K562 (cell line): ENCODE results near the gene PYGM. TPM values are rescaled to one million over a fixed set of nuclear protein-coding genes. Genes with fewer than 3 reads are reported as not detected.

ENCODE experiments used
- ELF4 ChIP-seq: fragments of 450-650 bp; formaldehyde crosslinking; IDR thresholded peaks from 2 replicates; pipeline ENCODE4 v1.4.0; 2022; ENCODE audit warnings: missing genetic modification characterization
- GATAD2B ChIP-seq: fragments of 450-650 bp; IDR thresholded peaks from 2 replicates; pipeline ENCODE4 v1.6.1; 2017; ENCODE audit warnings: mild to moderate bottlenecking, borderline replicate concordance
- KAT7 ChIP-seq: sonication (generic); formaldehyde crosslinking; IDR thresholded peaks from 2 replicates; pipeline ENCODE4 v1.8.0; 2022; ENCODE audit warnings: missing genetic modification reagents, mild to moderate bottlenecking, borderline replicate concordance
- MIER1 ChIP-seq: fragments of 450-650 bp; IDR thresholded peaks from 2 replicates; pipeline ENCODE4 v1.6.1; 2016; ENCODE audit warnings: antibody characterized with exemption, mild to moderate bottlenecking, low read depth
- MTA1 ChIP-seq: fragments of 450-650 bp; IDR thresholded peaks from 2 replicates; pipeline ENCODE4 v1.6.1; 2017; ENCODE audit warnings: borderline replicate concordance
- MTA2 ChIP-seq: fragments of 450-650 bp; IDR thresholded peaks from 2 replicates; pipeline ENCODE4 v1.6.1; 2016; ENCODE audit warnings: low read depth
- NEUROD1 ChIP-seq: fragments of 150-350 bp; IDR thresholded peaks from 2 replicates; pipeline ENCODE4 v1.6.1; 2014; ENCODE audit warnings: borderline replicate concordance, low read length, low read depth; ENCODE audit not compliant: partially characterized antibody
- RBM15 ChIP-seq: fragments of 200-400 bp; formaldehyde crosslinking; IDR thresholded peaks from 2 replicates; pipeline ENCODE4 v1.6.1; 2018; ENCODE audit warnings: mild to moderate bottlenecking, low read length, moderate library complexity; ENCODE audit not compliant: insufficient read depth
- RBM17 ChIP-seq: fragments of 200-400 bp; formaldehyde crosslinking; IDR thresholded peaks from 2 replicates; pipeline ENCODE4 v1.6.1; 2017; ENCODE audit warnings: low read depth, mild to moderate bottlenecking, low read length, borderline replicate concordance
- SAFB ChIP-seq: fragments of 200-400 bp; formaldehyde crosslinking; IDR thresholded peaks from 2 replicates; pipeline ENCODE4 v1.6.1; 2017; ENCODE audit warnings: low read depth, low read length, borderline replicate concordance
- SRF ChIP-seq, 2 experiments: fragments of 250-450, 450-650 bp in 1 of 2; sonication (Bioruptor Pico) in 1 of 2; sonication (generic) in 1 of 2; formaldehyde crosslinking; IDR thresholded peaks; 2 replicates each; pipeline versions ENCODE4 v1.5.0 to v1.5.1; 2020 to 2022; ENCODE audit warnings: mild to moderate bottlenecking in 1 of 2, missing genetic modification reagents in 1 of 2
- TCF3 ChIP-seq: sonication (generic); formaldehyde crosslinking; IDR thresholded peaks from 2 replicates; pipeline ENCODE4 v1.4.0; 2020; ENCODE audit warnings: mild to moderate bottlenecking, missing genetic modification reagents
- TCF7 ChIP-seq: sonication (generic); IDR thresholded peaks from 2 replicates; pipeline ENCODE4 v1.6.1; 2016; ENCODE audit warnings: antibody characterized with exemption, borderline replicate concordance
- YY1 ChIP-seq, 3 experiments: IDR thresholded peaks; 2 replicates each; pipeline ENCODE4 v1.6.1; 2011; ENCODE audit warnings: low read length in 2 of 3, mild to moderate bottlenecking in 2 of 3, moderate library complexity in 2 of 3, borderline replicate concordance in 1 of 3, control low read depth in 1 of 3, low read depth in 1 of 3; ENCODE audit not compliant: insufficient read depth in 3 of 3, insufficient replicate concordance in 2 of 3, control insufficient read depth in 1 of 3, insufficient read length in 1 of 3; ENCODE audit errors: extremely low read depth in 1 of 3
- ZBTB7A ChIP-seq: IDR thresholded peaks from 2 replicates; pipeline ENCODE4 v1.6.1; 2011; ENCODE audit warnings: low read depth, mild to moderate bottlenecking, low read length, moderate library complexity, borderline replicate concordance; ENCODE audit not compliant: control insufficient read depth
- ZNF79 ChIP-seq: fragments of 250-450 bp; sonication (Bioruptor Pico); IDR thresholded peaks from 2 replicates; pipeline ENCODE4 v1.4.0; 2020; ENCODE audit warnings: low read depth, mild to moderate bottlenecking, moderate library complexity
- polyA plus RNA-seq, 8 experiments: library from polyadenylated mRNA; depleted of rRNA in 4 of 8; stranded (reverse) in 5 of 8; unstranded in 3 of 8; fragments of >200 nt; fragmentation: Nextera tagmentation in 2 of 8; fragmentation: Illumina TruSeq in 1 of 8; extraction: Ambion mirVana in 2 of 8; extraction: Trizol in 1 of 8; gene quantifications; 2 replicates each; pipeline versions ENCODE4 v1.2.1 to v1.2.3, GENCODE V29; 2011 to 2014; ENCODE audit warnings: inconsistent platforms in 1 of 8, missing spikeins in 1 of 8
- total RNA-seq, 7 experiments: library from RNA; depleted of rRNA in 6 of 7; stranded (reverse); fragments of >200 nt in 6 of 7; fragmentation: Illumina TruSeq in 2 of 7; extraction: Trizol in 2 of 7; gene quantifications; 2 replicates each; pipeline versions ENCODE4 v1.2.1 to v1.2.3, GENCODE V29; 2011 to 2021; ENCODE audit warnings: low replicate concordance in 1 of 7
- TF ChIP-seq, protein P1 (sequence below): fragments of 250-450 bp; sonication (Bioruptor Pico); IDR thresholded peaks from 2 replicates; pipeline ENCODE4 v1.5.0; 2021
- TF ChIP-seq, protein P2 (sequence below), 2 experiments: fragments of 450-650 bp; conservative IDR thresholded peaks; 2 replicates each; pipeline ENCODE4 v1.6.1; 2017; ENCODE audit warnings: mild to moderate bottlenecking in 2 of 2, moderate library complexity in 2 of 2
- TF ChIP-seq, protein P3 (sequence below): fragments of 250-450 bp; sonication (Bioruptor Pico); IDR thresholded peaks from 2 replicates; pipeline ENCODE4 v1.8.0; 2022; ENCODE audit warnings: moderate library complexity, mild to moderate bottlenecking, inconsistent platforms

PYGM gene
- total and polyA plus RNA-seq, 9 of the 15 experiments (the other 6 are each of a cell fraction or from before 2014, with no cell fraction given): 0.07 to 1.5 (median 0.68) TPM

DNA sequence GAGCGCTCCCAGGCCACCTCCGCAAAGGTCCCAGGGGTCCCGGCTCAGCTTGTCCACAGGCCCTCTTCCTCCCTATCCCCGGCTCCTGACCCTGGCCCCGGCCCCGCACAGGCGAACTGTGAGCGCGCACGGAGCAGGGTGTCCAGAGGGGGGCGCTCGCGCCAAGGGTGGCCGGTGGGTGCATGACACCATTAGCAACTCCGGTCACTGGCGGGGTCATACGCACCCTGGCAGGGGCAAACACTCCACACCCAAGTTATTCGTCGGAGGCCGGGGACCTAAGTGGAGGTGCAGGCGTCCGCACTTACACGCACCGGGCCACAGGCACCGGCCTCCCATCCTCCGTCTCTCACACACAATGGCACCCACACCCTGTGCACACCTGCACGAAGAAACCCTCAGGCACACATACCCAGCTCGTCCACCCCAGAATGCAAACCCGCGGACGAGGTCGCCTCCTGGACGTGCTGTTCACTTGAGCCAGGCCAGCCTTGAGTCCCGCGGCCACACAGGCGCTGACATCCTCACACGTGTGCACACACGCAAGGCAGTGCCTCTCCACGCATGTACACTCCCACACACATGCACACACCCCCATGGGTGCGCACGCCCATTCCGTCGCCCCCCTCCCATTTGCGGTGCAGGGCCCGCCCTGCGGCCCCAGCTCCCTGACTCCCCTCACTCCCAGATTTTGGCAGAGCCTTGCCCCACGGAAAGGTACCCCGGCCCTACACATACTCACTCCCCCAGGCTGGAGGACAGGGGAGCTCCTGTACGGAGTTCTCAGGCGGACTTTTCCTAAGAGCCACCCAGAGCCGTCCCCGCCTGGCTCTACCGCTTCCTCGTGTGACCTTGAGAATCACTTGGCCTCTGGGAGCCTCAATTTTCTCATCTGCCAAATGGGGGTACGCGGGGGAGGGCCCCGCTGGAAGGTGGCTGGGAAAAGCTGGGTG is 15.9 kb downstream of the PYGM start, which contains the start of gene RASGRP2 (continued):
- TF ChIP-seq NEUROD1 (no peak), GATAD2B (no peak), SRF (CRISPR knock-in tag; IDR thresholded peaks at IDR 0.05) (no peak; a peak in 1 of 4 replicates), ELF4 (CRISPR knock-in tag) (no peak), MIER1 (no peak), RBM17 (no peak), TCF3 (CRISPR knock-in tag) (no peak), RBM15 (no peak), SAFB (peak; percentile 81; the same call in 1 of the 2 replicates), KAT7 (CRISPR knock-in tag) (no peak), YY1 (IDR thresholded peaks at IDR 0.05; ENCODE audit: borderline replicate concordance in 1 of 3, control insufficient read depth in 1 of 3, extremely low read depth in 1 of 3, insufficient read depth in 3 of 3, insufficient read length in 1 of 3, insufficient replicate concordance in 2 of 3, low read depth in 1 of 3, low read length in 2 of 3) (peak in 2 of 3 experiments; percentile 44 to 52), MTA1 (no peak), ZBTB7A (peak; percentile 89; the same call in 1 of the 2 replicates), MTA2 (0 out of 2 replicates have a peak, but pooled peaks have one; percentile 7), ZNF79 (CRISPR knock-in tag) (no peak), TCF7 (no peak)
- TF ChIP-seq, protein P1, sequence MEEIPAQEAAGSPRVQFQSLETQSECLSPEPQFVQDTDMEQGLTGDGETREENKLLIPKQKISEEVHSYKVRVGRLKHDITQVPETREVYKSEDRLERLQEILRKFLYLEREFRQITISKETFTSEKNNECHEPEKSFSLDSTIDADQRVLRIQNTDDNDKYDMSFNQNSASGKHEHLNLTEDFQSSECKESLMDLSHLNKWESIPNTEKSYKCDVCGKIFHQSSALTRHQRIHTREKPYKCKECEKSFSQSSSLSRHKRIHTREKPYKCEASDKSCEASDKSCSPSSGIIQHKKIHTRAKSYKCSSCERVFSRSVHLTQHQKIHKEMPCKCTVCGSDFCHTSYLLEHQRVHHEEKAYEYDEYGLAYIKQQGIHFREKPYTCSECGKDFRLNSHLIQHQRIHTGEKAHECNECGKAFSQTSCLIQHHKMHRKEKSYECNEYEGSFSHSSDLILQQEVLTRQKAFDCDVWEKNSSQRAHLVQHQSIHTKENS (CRISPR knock-in tag): no peak
- TF ChIP-seq, protein P2, sequence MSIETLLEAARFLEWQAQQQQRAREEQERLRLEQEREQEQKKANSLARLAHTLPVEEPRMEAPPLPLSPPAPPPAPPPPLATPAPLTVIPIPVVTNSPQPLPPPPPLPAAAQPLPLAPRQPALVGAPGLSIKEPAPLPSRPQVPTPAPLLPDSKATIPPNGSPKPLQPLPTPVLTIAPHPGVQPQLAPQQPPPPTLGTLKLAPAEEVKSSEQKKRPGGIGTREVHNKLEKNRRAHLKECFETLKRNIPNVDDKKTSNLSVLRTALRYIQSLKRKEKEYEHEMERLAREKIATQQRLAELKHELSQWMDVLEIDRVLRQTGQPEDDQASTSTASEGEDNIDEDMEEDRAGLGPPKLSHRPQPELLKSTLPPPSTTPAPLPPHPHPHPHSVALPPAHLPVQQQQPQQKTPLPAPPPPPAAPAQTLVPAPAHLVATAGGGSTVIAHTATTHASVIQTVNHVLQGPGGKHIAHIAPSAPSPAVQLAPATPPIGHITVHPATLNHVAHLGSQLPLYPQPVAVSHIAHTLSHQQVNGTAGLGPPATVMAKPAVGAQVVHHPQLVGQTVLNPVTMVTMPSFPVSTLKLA (conservative IDR thresholded peaks at IDR 0.05): peak; percentile 88 to 91
- TF ChIP-seq, protein P3, sequence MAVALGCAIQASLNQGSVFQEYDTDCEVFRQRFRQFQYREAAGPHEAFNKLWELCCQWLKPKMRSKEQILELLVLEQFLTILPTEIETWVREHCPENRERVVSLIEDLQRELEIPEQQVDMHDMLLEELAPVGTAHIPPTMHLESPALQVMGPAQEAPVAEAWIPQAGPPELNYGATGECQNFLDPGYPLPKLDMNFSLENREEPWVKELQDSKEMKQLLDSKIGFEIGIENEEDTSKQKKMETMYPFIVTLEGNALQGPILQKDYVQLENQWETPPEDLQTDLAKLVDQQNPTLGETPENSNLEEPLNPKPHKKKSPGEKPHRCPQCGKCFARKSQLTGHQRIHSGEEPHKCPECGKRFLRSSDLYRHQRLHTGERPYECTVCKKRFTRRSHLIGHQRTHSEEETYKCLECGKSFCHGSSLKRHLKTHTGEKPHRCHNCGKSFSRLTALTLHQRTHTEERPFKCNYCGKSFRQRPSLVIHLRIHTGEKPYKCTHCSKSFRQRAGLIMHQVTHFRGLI (CRISPR knock-in tag): no peak
